HepG2 (cell line): ENCODE data around the gene P2RX6. TPM values are rescaled to one million over a fixed set of nuclear protein-coding genes. Genes with fewer than 3 reads are reported as not detected.

Experiments used
- GTF2F1 ChIP-seq: fragments of 150-350 bp; IDR thresholded peaks from 2 replicates; pipeline ENCODE4 v1.6.1; 2014; ENCODE audit warnings: low read length
- MEIS2 ChIP-seq: sonication (generic); formaldehyde crosslinking; IDR thresholded peaks from 2 replicates; pipeline ENCODE4 v1.9.0; 2021; ENCODE audit warnings: mild to moderate bottlenecking, missing genetic modification reagents
- MTA3 ChIP-seq: sonication (generic); formaldehyde crosslinking; IDR thresholded peaks from 2 replicates; pipeline ENCODE4 v1.4.0; 2020; ENCODE audit warnings: missing genetic modification reagents
- PITX1 ChIP-seq: sonication (generic); formaldehyde crosslinking; IDR thresholded peaks from 2 replicates; pipeline ENCODE4 v1.5.1; 2020; ENCODE audit warnings: mild to moderate bottlenecking, missing genetic modification reagents
- POGZ ChIP-seq: sonication (generic); formaldehyde crosslinking; IDR thresholded peaks from 2 replicates; pipeline ENCODE4 v1.4.0; 2020; ENCODE audit warnings: mild to moderate bottlenecking, missing genetic modification reagents
- POLR2AphosphoS5 ChIP-seq: IDR thresholded peaks from 2 replicates; pipeline ENCODE4 v1.6.1; 2012; ENCODE audit warnings: low read depth, low read length
- SAFB2 ChIP-seq: sonication (generic); formaldehyde crosslinking; IDR thresholded peaks from 2 replicates; pipeline ENCODE4 v1.5.1; 2020; ENCODE audit warnings: missing genetic modification reagents, low read depth, mild to moderate bottlenecking, borderline replicate concordance
- SIN3A ChIP-seq: IDR thresholded peaks from 2 replicates; pipeline ENCODE4 v1.6.1; 2011; ENCODE audit warnings: low read depth, mild to moderate bottlenecking, control low read depth, low read length, borderline replicate concordance
- U2AF1 ChIP-seq: fragments of 200-400 bp; formaldehyde crosslinking; optimal IDR thresholded peaks from 2 replicates; pipeline ENCODE3; 2017; ENCODE audit warnings: mild to moderate bottlenecking, low read depth, low read length
- ZMAT3 ChIP-seq: sonication (generic); formaldehyde crosslinking; conservative IDR thresholded peaks from 2 replicates; pipeline ENCODE4 v1.7.0; 2021; ENCODE audit warnings: missing genetic modification reagents
- ZMYM4 ChIP-seq: sonication (generic); formaldehyde crosslinking; IDR thresholded peaks from 2 replicates; pipeline ENCODE4 v1.8.1; 2023; ENCODE audit warnings: mild to moderate bottlenecking, missing genetic modification reagents
- ZNF101 ChIP-seq: sonication (generic); formaldehyde crosslinking; IDR thresholded peaks from 2 replicates; pipeline ENCODE4 v1.4.0; 2020; ENCODE audit warnings: mild to moderate bottlenecking, low read depth, missing genetic modification reagents, borderline replicate concordance
- ZNF17 ChIP-seq: sonication (generic); formaldehyde crosslinking; IDR thresholded peaks from 2 replicates; pipeline ENCODE4 v1.5.0; 2020; ENCODE audit warnings: mild to moderate bottlenecking, missing genetic modification reagents
- ZNF331 ChIP-seq: sonication (generic); formaldehyde crosslinking; IDR thresholded peaks from 2 replicates; pipeline ENCODE4 v1.4.0; 2020; ENCODE audit warnings: missing genetic modification reagents
- ZNF350 ChIP-seq: sonication (generic); formaldehyde crosslinking; IDR thresholded peaks from 2 replicates; pipeline ENCODE4 v1.4.0; 2020; ENCODE audit warnings: mild to moderate bottlenecking, low read depth, missing genetic modification reagents, borderline replicate concordance
- ZNF460 ChIP-seq: sonication (generic); formaldehyde crosslinking; IDR thresholded peaks from 2 replicates; pipeline ENCODE4 v1.5.1; 2020; ENCODE audit warnings: missing genetic modification reagents, mild to moderate bottlenecking, borderline replicate concordance
- ZSCAN21 ChIP-seq: sonication (generic); formaldehyde crosslinking; IDR thresholded peaks from 2 replicates; pipeline ENCODE4 v1.8.0; 2022; ENCODE audit warnings: mild to moderate bottlenecking, missing genetic modification reagents, moderate library complexity, borderline replicate concordance
- polyA plus RNA-seq, 8 experiments: library from polyadenylated mRNA; depleted of rRNA in 3 of 8; stranded (reverse) in 7 of 8; unstranded in 1 of 8; fragments of >200 nt; fragmentation: Illumina TruSeq in 4 of 8; extraction: Trizol in 4 of 8; gene quantifications; 2 replicates each; pipeline versions ENCODE4 v1.2.1 to v1.2.3, GENCODE V29; 2011 to 2016; ENCODE audit warnings: low read depth in 4 of 8, missing spikeins in 1 of 8, mixed read lengths in 1 of 8; ENCODE audit not compliant: insufficient read depth in 1 of 8
- total RNA-seq, 5 experiments: library from RNA; depleted of rRNA; stranded (reverse); fragments of >200 nt; fragmentation: Illumina TruSeq; extraction: Trizol; gene quantifications; 2 replicates each; pipeline ENCODE4 v1.2.3, GENCODE V29; 2016; ENCODE audit warnings: low read depth in 1 of 5
- TF ChIP-seq, protein P1 (sequence below): IDR thresholded peaks from 2 replicates; pipeline ENCODE4 v1.6.1; 2016; ENCODE audit warnings: missing compliant biosample characterization, missing genetic modification reagents, borderline replicate concordance
- TF ChIP-seq, protein P2 (sequence below): sonication (generic); formaldehyde crosslinking; IDR thresholded peaks from 2 replicates; pipeline ENCODE4 v1.4.0; 2020; ENCODE audit warnings: low read depth, mild to moderate bottlenecking, missing genetic modification reagents

Gene P2RX6
- total and polyA plus RNA-seq, 2 of the 13 experiments (the other 11 are each of a cell fraction or from before 2014, with no cell fraction given), result 0.04 to 0.12 TPM

DNA sequence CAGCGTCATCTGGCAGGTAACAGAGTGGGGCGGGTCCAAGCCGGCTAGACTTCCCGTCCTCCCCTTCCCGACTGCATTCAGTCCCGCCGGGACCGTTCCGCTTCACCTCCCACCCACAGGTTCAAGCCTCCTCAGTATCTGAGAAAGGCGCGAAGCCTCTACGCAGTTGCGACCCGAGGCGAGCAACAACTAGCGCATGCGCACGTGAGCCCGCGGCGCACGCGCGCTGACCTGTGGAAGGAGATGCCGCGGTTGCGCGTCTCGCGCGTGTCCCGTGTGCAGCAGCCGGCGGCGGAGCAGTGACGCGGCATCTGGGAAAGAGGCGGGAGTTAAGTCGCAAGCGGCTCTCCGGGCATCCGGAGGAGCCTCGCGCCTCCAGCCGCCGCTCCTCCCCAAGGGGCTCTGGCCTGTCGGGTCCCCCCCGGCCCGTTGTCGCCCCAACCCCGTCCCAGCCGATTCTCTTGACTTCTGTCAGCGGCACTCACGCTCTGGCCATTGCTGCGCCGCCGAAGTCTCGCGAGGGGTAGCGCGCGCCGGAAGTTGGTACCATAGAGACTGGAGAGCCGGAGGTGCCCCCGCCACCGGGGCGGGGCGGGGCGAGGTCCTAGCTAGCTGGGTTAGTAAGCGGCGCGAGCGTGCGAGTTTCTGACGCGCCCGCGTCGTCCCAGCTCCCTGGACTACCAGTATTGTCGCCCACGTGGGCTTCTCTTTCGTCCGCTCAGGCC is 13.2 kb upstream of the P2RX6 start, which contains the start of gene THAP7 (continued):
- TF ChIP-seq U2AF1, result peak; percentile 81
- 0 out of 2 replicates have a peak, but pooled peaks have one; percentile 27 for TF ChIP-seq SAFB2 (CRISPR knock-in tag)
- TF ChIP-seq ZNF101 (CRISPR knock-in tag), result 0 out of 2 replicates have a peak, but pooled peaks have one; percentile 29
- TF ChIP-seq GTF2F1, result no peak
- TF ChIP-seq, protein P1, sequence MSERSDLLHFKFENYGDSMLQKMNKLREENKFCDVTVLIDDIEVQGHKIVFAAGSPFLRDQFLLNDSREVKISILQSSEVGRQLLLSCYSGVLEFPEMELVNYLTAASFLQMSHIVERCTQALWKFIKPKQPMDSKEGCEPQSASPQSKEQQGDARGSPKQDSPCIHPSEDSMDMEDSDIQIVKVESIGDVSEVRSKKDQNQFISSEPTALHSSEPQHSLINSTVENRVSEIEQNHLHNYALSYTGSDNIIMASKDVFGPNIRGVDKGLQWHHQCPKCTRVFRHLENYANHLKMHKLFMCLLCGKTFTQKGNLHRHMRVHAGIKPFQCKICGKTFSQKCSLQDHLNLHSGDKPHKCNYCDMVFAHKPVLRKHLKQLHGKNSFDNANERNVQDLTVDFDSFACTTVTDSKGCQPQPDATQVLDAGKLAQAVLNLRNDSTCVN, result peak; percentile 41; the same call in 1 of the 2 replicates
- TF ChIP-seq PITX1 (CRISPR knock-in tag), result no peak
- peak; percentile 41; the same call in 1 of the 2 replicates for TF ChIP-seq ZSCAN21 (CRISPR knock-in tag)
- peak; percentile 63; the same call in 1 of the 2 replicates for TF ChIP-seq POGZ (CRISPR knock-in tag)
- peak; percentile 81 for TF ChIP-seq POLR2AphosphoS5
- TF ChIP-seq ZMYM4 (CRISPR knock-in tag), result peak; percentile 66
- TF ChIP-seq ZNF460 (CRISPR knock-in tag), result no peak; the same call in 1 of the 2 replicates
- TF ChIP-seq ZNF331, result peak; percentile 61
- TF ChIP-seq ZMAT3, result peak; percentile 71; the same call in 1 of the 2 replicates
- TF ChIP-seq MEIS2 (CRISPR knock-in tag), result no peak; the same call in 1 of the 2 replicates
- TF ChIP-seq, protein P2, sequence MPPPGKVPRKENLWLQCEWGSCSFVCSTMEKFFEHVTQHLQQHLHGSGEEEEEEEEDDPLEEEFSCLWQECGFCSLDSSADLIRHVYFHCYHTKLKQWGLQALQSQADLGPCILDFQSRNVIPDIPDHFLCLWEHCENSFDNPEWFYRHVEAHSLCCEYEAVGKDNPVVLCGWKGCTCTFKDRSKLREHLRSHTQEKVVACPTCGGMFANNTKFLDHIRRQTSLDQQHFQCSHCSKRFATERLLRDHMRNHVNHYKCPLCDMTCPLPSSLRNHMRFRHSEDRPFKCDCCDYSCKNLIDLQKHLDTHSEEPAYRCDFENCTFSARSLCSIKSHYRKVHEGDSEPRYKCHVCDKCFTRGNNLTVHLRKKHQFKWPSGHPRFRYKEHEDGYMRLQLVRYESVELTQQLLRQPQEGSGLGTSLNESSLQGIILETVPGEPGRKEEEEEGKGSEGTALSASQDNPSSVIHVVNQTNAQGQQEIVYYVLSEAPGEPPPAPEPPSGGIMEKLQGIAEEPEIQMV, result peak; percentile 42; the same call in 1 of the 2 replicates
- TF ChIP-seq ZNF17 (CRISPR knock-in tag), result 0 out of 2 replicates have a peak, but pooled peaks have one; percentile 77
- peak; percentile 88; the same call in 1 of the 2 replicates for TF ChIP-seq SIN3A
- peak; percentile 76 for TF ChIP-seq ZNF350 (CRISPR knock-in tag)
- TF ChIP-seq MTA3, result no peak
